ENCODE data around the gene ITGB1BP1. TPM values are rescaled to one million over a fixed set of nuclear protein-coding genes. Genes with fewer than 3 reads are reported as not detected.

Gene ITGB1BP1
- total and polyA plus RNA-seq, 7 donors = 24.3 to 99.7 (median 56.8) TPM

DNA sequence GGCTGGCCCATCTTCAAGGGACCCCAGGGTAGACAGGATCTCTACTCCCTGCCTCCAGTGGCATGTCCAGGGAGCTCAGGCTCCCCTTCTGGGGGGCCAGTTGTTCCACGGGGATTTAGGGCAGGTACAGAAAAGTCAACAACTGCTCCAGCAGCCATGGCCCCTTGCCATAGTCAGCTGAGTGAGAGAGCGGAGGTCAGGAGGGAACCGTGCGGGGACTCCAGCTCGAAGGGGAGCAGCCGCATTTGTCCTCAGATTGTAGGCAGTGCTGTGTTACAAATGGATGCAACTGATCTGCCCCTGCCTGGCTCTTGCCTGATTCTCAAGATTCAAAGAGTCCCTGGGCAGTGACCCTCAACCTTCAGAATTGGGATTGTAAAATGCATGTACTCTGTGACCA is 49.9 kb downstream of the ITGB1BP1 start:
- no peak overlapping the region for H3K27ac ChIP-seq
- peaks cover 0 to 72% (median 9%) of the 10 kb centered on the region in 4 donors for H3K36me3 ChIP-seq
- intact Hi-C loops (cut with DNase I) = no loop called here

DNA sequence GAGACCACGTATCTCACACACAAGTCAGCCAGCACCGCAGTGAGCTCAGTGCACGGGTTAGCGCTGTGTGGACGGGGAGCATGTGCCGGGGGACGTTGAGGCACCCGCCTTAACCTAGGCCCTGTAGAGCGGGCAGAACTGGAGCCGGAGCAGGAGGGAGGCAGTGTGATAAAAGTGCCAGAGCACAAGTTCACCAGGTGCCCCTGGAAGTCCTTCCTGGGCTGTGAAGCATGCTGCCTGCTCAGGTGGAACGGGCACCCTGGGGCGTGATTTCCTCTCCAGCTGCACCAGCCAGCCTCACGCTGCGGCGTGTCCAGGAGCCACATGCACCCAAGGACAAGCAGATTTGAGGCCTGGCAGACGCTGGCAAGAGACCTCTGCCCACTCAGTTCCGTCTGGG is 50.3 kb downstream of the ITGB1BP1 start:
- Histone ChIP-seq H3K36me3 (peaks cover 0 to 75% (median 10%) of the 10 kb centered on the region in 4 donors), H3K4me3 (no peak overlapping the region), H3K9me3 (no peaks in the 10 kb centered on the region), H3K4me1 (peaks cover 0 to 10% (median 3%) of the 10 kb centered on the region in 4 donors), H3K27ac (no peak overlapping the region), H3K27me3 (no peaks in the 10 kb centered on the region)
- 86 to 94% methylated on average over 17 of the region's 17 CpGs for WGBS, 2 donors
- DNase-seq = no peak
- intact Hi-C loops (cut with DNase I) = no loop called here
- no peak for TF ChIP-seq POLR2AphosphoS5 (IDR thresholded peaks at IDR 0.05)
- TF ChIP-seq POLR2A (IDR thresholded peaks at IDR 0.05) = no peak
- TF ChIP-seq EP300 (IDR thresholded peaks at IDR 0.05) = no peak
- TF ChIP-seq, protein P1, sequence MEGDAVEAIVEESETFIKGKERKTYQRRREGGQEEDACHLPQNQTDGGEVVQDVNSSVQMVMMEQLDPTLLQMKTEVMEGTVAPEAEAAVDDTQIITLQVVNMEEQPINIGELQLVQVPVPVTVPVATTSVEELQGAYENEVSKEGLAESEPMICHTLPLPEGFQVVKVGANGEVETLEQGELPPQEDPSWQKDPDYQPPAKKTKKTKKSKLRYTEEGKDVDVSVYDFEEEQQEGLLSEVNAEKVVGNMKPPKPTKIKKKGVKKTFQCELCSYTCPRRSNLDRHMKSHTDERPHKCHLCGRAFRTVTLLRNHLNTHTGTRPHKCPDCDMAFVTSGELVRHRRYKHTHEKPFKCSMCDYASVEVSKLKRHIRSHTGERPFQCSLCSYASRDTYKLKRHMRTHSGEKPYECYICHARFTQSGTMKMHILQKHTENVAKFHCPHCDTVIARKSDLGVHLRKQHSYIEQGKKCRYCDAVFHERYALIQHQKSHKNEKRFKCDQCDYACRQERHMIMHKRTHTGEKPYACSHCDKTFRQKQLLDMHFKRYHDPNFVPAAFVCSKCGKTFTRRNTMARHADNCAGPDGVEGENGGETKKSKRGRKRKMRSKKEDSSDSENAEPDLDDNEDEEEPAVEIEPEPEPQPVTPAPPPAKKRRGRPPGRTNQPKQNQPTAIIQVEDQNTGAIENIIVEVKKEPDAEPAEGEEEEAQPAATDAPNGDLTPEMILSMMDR (IDR thresholded peaks at IDR 0.05) = no peak

More for the DNA sequence above, 49.9 kb downstream of the ITGB1BP1 start:
- no peak for TF ChIP-seq POLR2A (IDR thresholded peaks at IDR 0.05)
- TF ChIP-seq, protein P1 (IDR thresholded peaks at IDR 0.05) = no peak
- TF ChIP-seq POLR2AphosphoS5 (IDR thresholded peaks at IDR 0.05) = no peak
- TF ChIP-seq EP300 (IDR thresholded peaks at IDR 0.05) = no peak
- no peaks in the 10 kb centered on the region for H3K9me3 ChIP-seq
- peaks cover 0 to 12% (median 7%) of the 10 kb centered on the region in 4 donors for H3K4me1 ChIP-seq
- WGBS, 2 donors = 90 to 94% methylated on average over 6 of the region's 6 CpGs
- H3K4me3 ChIP-seq = no peak overlapping the region
- H3K27me3 ChIP-seq = no peaks in the 10 kb centered on the region
- DNase-seq = no peak

DNA sequence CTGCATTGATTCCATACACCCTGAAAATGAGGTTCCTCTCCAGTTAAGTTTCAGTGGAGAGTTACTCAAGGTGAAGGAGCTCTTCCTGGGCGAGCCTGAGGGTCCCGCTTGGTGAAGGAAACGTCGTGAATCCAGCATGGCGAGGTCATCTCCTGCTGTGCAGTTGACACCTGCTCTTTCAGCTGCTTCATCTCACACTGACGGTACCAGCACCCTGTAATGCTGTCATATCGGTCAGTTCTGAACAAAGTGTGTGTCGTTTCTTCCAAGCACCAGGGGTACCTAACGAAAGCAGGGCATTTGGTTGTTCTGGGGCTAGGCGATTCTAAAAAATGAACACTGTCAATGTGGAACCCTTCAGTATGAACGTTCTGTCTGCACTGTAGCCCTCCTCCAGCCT is 52.6 kb downstream of the ITGB1BP1 start:
- Histone ChIP-seq H3K36me3 (peaks cover 6 to 84% (median 14%) of the 10 kb centered on the region in 4 donors), H3K27me3 (no peaks in the 10 kb centered on the region), H3K4me1 (no peaks in the 10 kb centered on the region), H3K9me3 (no peaks in the 10 kb centered on the region), H3K27ac (no peak overlapping the region), H3K4me3 (no peak overlapping the region)
- TF ChIP-seq, protein P1 (IDR thresholded peaks at IDR 0.05) = no peak
- no peak for TF ChIP-seq POLR2AphosphoS5 (IDR thresholded peaks at IDR 0.05)
- no peak for TF ChIP-seq EP300 (IDR thresholded peaks at IDR 0.05)
- TF ChIP-seq POLR2A (IDR thresholded peaks at IDR 0.05) = no peak
- DNase-seq = no peak
- WGBS, 2 donors = 91 to 93% methylated on average over 11 of the region's 11 CpGs
- intact Hi-C loops (cut with DNase I) = loop anchor here (2.0 kb wide), 1 partner anchor 228 kb away; no protein-coding TSS in a partner anchor

DNA sequence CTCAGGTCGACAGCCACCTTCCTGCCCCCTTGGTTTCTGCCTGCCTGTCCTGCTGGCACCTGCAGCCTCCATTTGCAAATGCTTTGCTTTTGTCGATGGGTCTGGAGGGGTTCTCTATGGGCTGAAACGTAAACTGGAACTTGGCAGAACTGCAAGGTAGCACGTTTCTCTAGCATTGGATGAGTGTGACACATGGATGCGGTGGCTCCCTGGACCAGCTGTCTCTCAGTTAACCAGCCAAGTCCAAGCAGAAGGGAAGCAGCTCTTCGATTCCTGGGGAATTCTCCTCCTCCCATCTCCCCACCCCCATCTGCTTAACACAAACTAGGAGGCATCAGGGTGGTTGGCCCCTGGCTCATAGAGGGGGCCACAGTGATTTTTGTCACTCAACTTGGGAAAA is 57.3 kb downstream of the ITGB1BP1 start:
- Histone ChIP-seq H3K27me3 (no peaks in the 10 kb centered on the region), H3K4me1 (no peaks in the 10 kb centered on the region), H3K9me3 (no peaks in the 10 kb centered on the region), H3K4me3 (no peak overlapping the region), H3K36me3 (peaks cover 0 to 91% (median 13%) of the 10 kb centered on the region in 4 donors), H3K27ac (no peak overlapping the region)
- intact Hi-C loops (cut with DNase I) = no loop called here
- no peak for DNase-seq
- 87 to 92% methylated on average over 6 of the region's 6 CpGs for WGBS, 2 donors
- TF ChIP-seq EP300 (IDR thresholded peaks at IDR 0.05) = no peak
- TF ChIP-seq, protein P1 (IDR thresholded peaks at IDR 0.05) = no peak
- TF ChIP-seq POLR2A (IDR thresholded peaks at IDR 0.05) = no peak
- TF ChIP-seq POLR2AphosphoS5 (IDR thresholded peaks at IDR 0.05) = no peak

DNA sequence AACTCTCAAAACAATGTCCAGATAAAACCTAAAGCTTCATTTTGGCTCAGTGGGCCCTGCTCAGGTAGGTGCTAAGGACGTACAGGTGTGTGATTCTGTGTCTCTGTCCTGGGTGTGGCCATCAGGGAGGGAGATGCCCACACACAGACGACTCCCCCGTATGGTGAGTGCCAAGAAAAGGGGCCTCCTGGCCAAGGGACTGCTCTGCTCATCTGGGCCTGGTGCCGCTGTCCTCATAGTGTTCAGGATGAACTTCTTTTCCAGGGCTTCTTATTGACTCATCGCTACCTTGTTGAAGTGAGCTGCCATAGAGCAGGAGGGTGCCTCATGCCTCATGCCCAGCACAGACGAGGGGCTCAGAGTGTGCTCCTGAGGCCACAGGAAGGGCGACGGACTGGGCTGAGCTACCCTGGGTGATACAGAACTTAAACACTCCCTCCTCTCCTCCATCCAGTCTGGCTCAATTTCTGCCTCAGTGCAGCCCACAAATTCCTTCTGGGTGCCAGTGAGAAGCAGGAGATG is 57.8 kb downstream of the ITGB1BP1 start:
- no peak for TF ChIP-seq POLR2AphosphoS5 (IDR thresholded peaks at IDR 0.05)
- no peak for DNase-seq
- Histone ChIP-seq H3K4me1 (no peaks in the 10 kb centered on the region), H3K27me3 (no peaks in the 10 kb centered on the region), H3K9me3 (no peaks in the 10 kb centered on the region), H3K27ac (no peak overlapping the region), H3K36me3 (peaks cover 0 to 91% (median 13%) of the 10 kb centered on the region in 4 donors), H3K4me3 (no peak overlapping the region)
- intact Hi-C loops (cut with DNase I) = no loop called here
- 86 to 92% methylated on average over 8 of the region's 8 CpGs for WGBS, 2 donors

Data from sigmoid colon (tissue), 7 donors.